ENCODE results near the gene CHRNB1. TPM values are rescaled to one million over a fixed set of nuclear protein-coding genes. Genes with fewer than 3 reads are reported as not detected.

Gene CHRNB1
- 10 to 100 TPM; 15.3 to 19.0 TPM for total RNA-seq

GRCh38 chr17:7444682-7445618, at the start of gene CHRNB1:
TSS of gene CHRNB1 (plus strand) at chr17:7445061. CDS start at chr17:7445128, 67 bp downstream.

GRCh38 chr17:7403977-7404736, 40.7 kb upstream of the CHRNB1 start, which contains the start of gene TMEM256:
TSS of gene TMEM256 (minus strand) at chr17:7404097. CDS start at chr17:7404084, 13 bp downstream.

GRCh38 chr17:7407485-7408251, 37.2 kb upstream of the CHRNB1 start, which contains the start of gene NLGN2:
TSS of gene NLGN2 (plus strand) at chr17:7407845. CDS start at chr17:7408256, 411 bp downstream.

GRCh38 chr17:7419819-7420610, 24.8 kb upstream of the CHRNB1 start, which contains the start of gene SPEM1:
TSS of gene SPEM1 (plus strand) at chr17:7420324. CDS start at chr17:7420385, 61 bp downstream.

GRCh38 chr17:7425316-7425715, 19.5 kb upstream of the CHRNB1 start, which contains the start of gene SPEM2:
TSS of gene SPEM2 (plus strand) at chr17:7425616. CDS start at chr17:7425689, 73 bp downstream.

GRCh38 chr17:7428557-7428956, 16.3 kb upstream of the CHRNB1 start, which contains the start of gene SPEM3:
TSS of gene SPEM3 (plus strand) at chr17:7428857. CDS start at chr17:7428903, 46 bp downstream.

GRCh38 chr17:7439462-7440112, 5.3 kb upstream of the CHRNB1 start, which contains the start of gene FGF11:
TSS of gene FGF11 (plus strand) at chr17:7439512. CDS start at chr17:7439621, 109 bp downstream.

GRCh38 chr17:7479213-7480088, 34.6 kb downstream of the CHRNB1 start, which contains the start of gene ZBTB4:
TSS of gene ZBTB4 (minus strand) at chr17:7479631. CDS start at chr17:7466801, 12,830 bp downstream.

GRCh38 chr17:7481275-7481674, 36.4 kb downstream of the CHRNB1 start, which contains the start of gene SLC35G6:
TSS of gene SLC35G6 (plus strand) at chr17:7481446. CDS start at chr17:7481517, 71 bp downstream.

GRCh38 chr17:7484067-7484918, 39.4 kb downstream of the CHRNB1 start, which contains the start of gene POLR2A:
TSS of gene POLR2A (plus strand) at chr17:7484366.

Other genes starting within 250 kb of the CHRNB1 start
- gene DLG4, start 225.2 kb upstream of the CHRNB1 start, total RNA-seq, result 10 to 100 TPM; 11.6 to 11.9 TPM
- 100 to 1,000 TPM; 291 to 311 TPM for gene ACADVL, start 225.1 kb upstream of the CHRNB1 start, total RNA-seq
- 10 to 100 TPM; 47.0 to 47.5 TPM for gene DVL2, start 210.5 kb upstream of the CHRNB1 start, total RNA-seq
- 10 to 100 TPM; 53.9 to 55.9 TPM for gene PHF23, start 205.6 kb upstream of the CHRNB1 start, total RNA-seq
- gene GABARAP, start 202.6 kb upstream of the CHRNB1 start, total RNA-seq, result 100 to 1,000 TPM; 276 to 282 TPM
- 100 to 1,000 TPM; 154 to 160 TPM for gene CTDNEP1, start 193.3 kb upstream of the CHRNB1 start, total RNA-seq
- 10 to 100 TPM; 36.2 to 44.5 TPM for gene ELP5, start 192.8 kb upstream of the CHRNB1 start, total RNA-seq
- gene CLDN7, start 182.6 kb upstream of the CHRNB1 start, total RNA-seq, result under 1 TPM; 0.53 to 0.76 TPM
- not detected for gene SLC2A4, start 163.3 kb upstream of the CHRNB1 start, total RNA-seq
- gene YBX2, start 150.4 kb upstream of the CHRNB1 start, total RNA-seq, result under 1 TPM; 0.55 to 0.67 TPM
- 100 to 1,000 TPM; 429 to 433 TPM for gene EIF5A, start 137.4 kb upstream of the CHRNB1 start, total RNA-seq
- gene GPS2, start 129.7 kb upstream of the CHRNB1 start, total RNA-seq, result 10 to 100 TPM; 67.6 to 77.5 TPM
- gene NEURL4, start 115.7 kb upstream of the CHRNB1 start, total RNA-seq, result 10 to 100 TPM; 35.8 to 41.7 TPM
- 100 to 1,000 TPM; 738 to 785 TPM for gene ACAP1, start 108.5 kb upstream of the CHRNB1 start, total RNA-seq
- 1 to 10 TPM; 7.0 to 7.1 TPM for gene KCTD11, start 92.9 kb upstream of the CHRNB1 start, total RNA-seq
- gene TMEM95, start 89.9 kb upstream of the CHRNB1 start, total RNA-seq, result not detected
- gene TNK1, start 64.0 kb upstream of the CHRNB1 start, total RNA-seq, result 1 to 10 TPM; 1.6 to 1.9 TPM
- gene PLSCR3, start 50.5 kb upstream of the CHRNB1 start, total RNA-seq, result 100 to 1,000 TPM; 159 to 160 TPM
- gene TMEM256, start 41.0 kb upstream of the CHRNB1 start, total RNA-seq, result 10 to 100 TPM; 66.2 to 67.9 TPM
- 1 to 10 TPM; 4.9 to 5.1 TPM for gene NLGN2, start 37.2 kb upstream of the CHRNB1 start, total RNA-seq
- not detected for gene SPEM1, start 24.7 kb upstream of the CHRNB1 start, total RNA-seq
- not detected for gene SPEM2, start 19.4 kb upstream of the CHRNB1 start, total RNA-seq
- gene SPEM3, start 16.2 kb upstream of the CHRNB1 start, total RNA-seq, result not detected
- gene TMEM102, start 9.6 kb upstream of the CHRNB1 start, total RNA-seq, result 10 to 100 TPM; 16.3 to 17.0 TPM
- gene FGF11, start 5.5 kb upstream of the CHRNB1 start, total RNA-seq, result 10 to 100 TPM; 21.3 to 21.6 TPM
- gene ZBTB4, start 34.6 kb downstream of the CHRNB1 start, total RNA-seq, result 10 to 100 TPM; 29.0 to 29.5 TPM
- gene SLC35G6, start 36.4 kb downstream of the CHRNB1 start, total RNA-seq, result not detected
- gene POLR2A, start 39.3 kb downstream of the CHRNB1 start, total RNA-seq, result 100 to 1,000 TPM; 174 to 175 TPM
- 100 to 1,000 TPM; 100 to 103 TPM for gene TNFSF12, start 104.0 kb downstream of the CHRNB1 start, total RNA-seq
- gene TNFSF13, start 113.7 kb downstream of the CHRNB1 start, total RNA-seq, result 1 to 10 TPM; 7.2 to 7.4 TPM
- gene SENP3, start 116.9 kb downstream of the CHRNB1 start, total RNA-seq, result 10 to 100 TPM; 37.6 to 42.1 TPM
- 10 to 100 TPM in 1 of 2 experiments, 1 to 10 TPM in 1; 9.8 to 10.3 TPM for gene CD68, start 134.6 kb downstream of the CHRNB1 start, total RNA-seq
- 10 to 100 TPM; 52.8 to 56.0 TPM for gene MPDU1, start 138.8 kb downstream of the CHRNB1 start, total RNA-seq
- under 1 TPM; 0.17 to 0.38 TPM for gene SOX15, start 145.0 kb downstream of the CHRNB1 start, total RNA-seq
- 10 to 100 TPM; 29.3 to 32.6 TPM for gene FXR2, start 169.8 kb downstream of the CHRNB1 start, total RNA-seq
- 10 to 100 TPM; 32.7 to 38.7 TPM for gene SAT2, start 182.8 kb downstream of the CHRNB1 start, total RNA-seq
- gene SHBG, start 185.1 kb downstream of the CHRNB1 start, total RNA-seq, result not detected
- under 1 TPM; 0.17 to 0.18 TPM for gene ATP1B2, start 205.9 kb downstream of the CHRNB1 start, total RNA-seq
- gene TP53, start 242.4 kb downstream of the CHRNB1 start, total RNA-seq, result 100 to 1,000 TPM; 147 to 148 TPM
- gene WRAP53, start 243.4 kb downstream of the CHRNB1 start, total RNA-seq, result 10 to 100 TPM; 12.5 to 13.4 TPM

Measured in activated naive CD4-positive, alpha-beta T cell treated with anti-CD3 and anti-CD28 coated beads, Interleukin-2, amount 10 ng/mL, durations not matched to agents 5 hours and 36 hours (primary cell).